Ovary (tissue), 9 donors: Measurements from ENCODE around the gene PTCH2. TPM values are rescaled to one million over a fixed set of nuclear protein-coding genes. Genes with fewer than 3 reads are reported as not detected.

Experiments used
- DNase-seq, 5 donors: peaks; one replicate each; pipeline ENCODE4 v3.0.0-alpha.2; 2019 to 2020
- H3K27ac ChIP-seq, 2 donors: fragments of 200-600 bp; one replicate each; pipeline versions ENCODE4 v1.5.1 to v1.8.0; 2019 to 2022
- H3K27me3 ChIP-seq: fragments of 200-600 bp; one replicate; pipeline ENCODE4 v1.8.0; 2022
- H3K36me3 ChIP-seq: fragments of 200-600 bp; sonication (generic); one replicate; pipeline ENCODE4 v1.5.1; 2019
- H3K4me1 ChIP-seq: one replicate; pipeline ENCODE4 v1.8.1; 2013; ENCODE audit warnings: mild to moderate bottlenecking, moderate library complexity; ENCODE audit not compliant: insufficient read depth
- H3K4me3 ChIP-seq: fragments of 200-600 bp; sonication (generic); one replicate; pipeline ENCODE4 v1.5.1; 2017
- H3K9me3 ChIP-seq, 2 donors: fragments of 200-600 bp in 1 of 2; sonication (generic) in 1 of 2; one replicate each; pipeline versions ENCODE4 v1.5.1 to v1.8.1; 2013 to 2019; ENCODE audit warnings: mild to moderate bottlenecking in 1 of 2, moderate library complexity in 1 of 2
- CTCF ChIP-seq, 3 donors: fragments of 450-650 bp in 2 of 3; fragments of 200-600 bp in 1 of 3; IDR thresholded peaks; one replicate each; pipeline versions ENCODE4 v1.5.1 to v1.8.0; 2016 to 2022; ENCODE audit warnings: antibody characterized with exemption in 3 of 3, mild to moderate bottlenecking in 1 of 3
- EP300 ChIP-seq: sonication (generic); formaldehyde crosslinking; IDR thresholded peaks from one replicate; pipeline ENCODE4 v1.6.1; 2017; ENCODE audit warnings: antibody characterized with exemption
- POLR2A ChIP-seq: fragments of 450-650 bp; IDR thresholded peaks from one replicate; pipeline ENCODE4 v1.6.1; 2017; ENCODE audit warnings: antibody characterized with exemption, mild to moderate bottlenecking, moderate library complexity
- WGBS, 3 donors: extraction: QIAGEN DNeasy Blood & Tissue Kit in 1 of 3; methylation state at CpG; one replicate each; pipeline versions ENCODE4 v1.1.5 to v1.1.7; 2013 to 2017; 5-methylcytosine and 5-hydroxymethylcytosine counted together
- intact Hi-C, 4 donors: fragments of 100-400 bp; cut with DNase I; formaldehyde crosslinking; loops; one replicate each; pipeline versions ENCODE4 v1.11.0 to v1.15.1; 2022 to 2023
- polyA plus RNA-seq, 2 donors: library from polyadenylated mRNA; stranded (reverse); fragments of 200-250 nt in 1 of 2; fragments of 350-450 nt in 1 of 2; fragmentation: Illumina TruSeq in 1 of 2; extraction: RNeasy Lipid Tissue Mini Kit (QIAGEN cat#74804) in 1 of 2; gene quantifications; one replicate each; pipeline ENCODE4 v1.2.3, GENCODE V29; 2013 to 2014
- total RNA-seq, 7 donors: library from RNA; depleted of rRNA in 2 of 7; stranded (reverse); fragments of >200 nt in 2 of 7; fragmentation: NEBNext Ultra II Directional in 3 of 7; extraction: Animal tissue kit (Norgen Biotek cat#: 25700) in 3 of 7; gene quantifications; one replicate each; pipeline versions ENCODE4 v1.1.0 to v1.2.4, GENCODE V29; 2016 to 2023
- donor health status: DM: no; HTN: no; CAD: no; lungs with moderate emphysema.
- donor health status: DM: no; HTN: no; CAD: no.
- donor health status: Bipolar disorder and iron deficiency.
- donor health status: DM: yes; HTN: yes; CAD: no.
- donor health status: DM: no; HTN: no; CAD: no.
- donor health status: DM: yes; HTN: yes; CAD: no.

The PTCH2 gene
- total and polyA plus RNA-seq, 9 donors: 1.8 to 21.2 (median 10.7) TPM

DNA sequence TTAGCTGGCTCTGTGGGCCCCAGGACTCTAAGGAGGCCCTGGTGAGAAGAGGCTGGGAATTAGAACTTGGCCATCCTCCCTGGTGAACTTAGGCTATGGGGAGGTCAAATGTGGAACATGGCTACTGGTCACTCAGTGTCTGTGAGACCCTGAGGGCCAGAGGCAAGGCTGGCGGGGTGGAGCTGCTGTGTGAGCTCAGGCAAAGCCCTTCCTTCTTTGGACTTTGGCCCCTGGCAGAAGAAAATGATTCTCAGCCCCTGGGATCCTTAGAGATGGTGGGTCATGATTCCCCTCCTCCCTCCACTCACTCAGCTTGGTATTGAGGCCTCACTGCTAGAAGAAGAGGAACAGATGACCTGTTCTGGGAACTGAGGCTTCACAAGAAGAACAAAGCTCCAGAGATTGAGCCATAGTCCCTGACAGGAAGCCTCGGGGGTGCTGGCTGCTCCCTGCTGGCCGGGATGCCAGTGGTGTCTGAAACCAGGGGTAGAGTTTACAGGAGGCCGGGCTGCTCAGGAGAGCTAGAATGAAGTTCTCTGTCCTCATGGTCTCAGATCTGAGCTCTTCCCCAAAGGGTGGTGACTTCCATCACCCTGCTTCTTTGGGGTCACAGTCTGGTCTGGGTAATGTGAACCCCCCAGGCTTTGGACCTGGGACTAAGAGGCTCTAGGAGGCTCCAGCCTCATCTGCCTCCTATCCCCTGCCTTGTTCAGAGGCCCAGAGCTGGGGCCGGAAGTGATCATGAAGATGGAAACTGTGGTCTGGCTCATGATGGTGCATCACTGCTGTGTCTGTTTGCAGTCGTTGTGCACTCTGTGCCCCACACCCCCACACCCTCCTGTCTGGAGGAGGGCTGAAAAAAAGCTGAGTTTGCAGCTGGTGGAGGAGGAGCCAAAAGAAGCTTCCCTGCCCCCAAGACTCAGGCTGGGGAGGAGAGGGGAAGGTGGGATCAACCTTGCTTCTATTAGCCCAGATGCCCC is 33.8 kb downstream of the PTCH2 start:
- intact Hi-C loops: loop anchor here in 1 of 4 donors (10.0 kb wide), 1 partner anchor 496 kb away; no protein-coding TSS in a partner anchor
- peak; percentile 23 for TF ChIP-seq EP300
- no peak for TF ChIP-seq POLR2A
- TF ChIP-seq CTCF (IDR thresholded peaks at IDR 0.05): no peak
- Histone ChIP-seq H3K4me3 (peak overlapping the region; percentile 25), H3K27me3 (no peaks in the 10 kb centered on the region), H3K9me3 (no peaks in the 10 kb centered on the region), H3K4me1 (peaks cover 46% of the 10 kb centered on the region), H3K36me3 (no peaks in the 10 kb centered on the region), H3K27ac (peak overlapping the region; percentile 99 to 100)
- peak; percentile 57 to 70 (median 67) for DNase-seq
- 16 to 23% (median 19%) methylated on average over 6 of the region's 6 CpGs for WGBS, 3 donors

- Histone ChIP-seq H3K36me3 (no peaks in the 10 kb centered on the region), H3K27ac (peak within 1 kb of the TSS; percentile 99 to 100), H3K9me3 (no peaks in the 10 kb centered on the region), H3K4me1 (peaks cover 43% of the 10 kb centered on the region), H3K27me3 (no peaks in the 10 kb centered on the region), H3K4me3 (peak within 1 kb of the TSS; percentile 25)
- WGBS, 3 donors: 5 to 7% (median 7%) methylated on average over 23 of the region's 23 CpGs
- intact Hi-C loops: loop anchor here in 1 of 4 donors (10.0 kb wide), 1 partner anchor 497 kb away; no protein-coding TSS in a partner anchor
- peak; percentile 91 to 93 (median 93) for DNase-seq
- TF ChIP-seq CTCF (IDR thresholded peaks at IDR 0.05): no peak
- peak; percentile 77 for TF ChIP-seq POLR2A
Measured at GRCh38 chr1:44808063-44808937, 34.8 kb downstream of the PTCH2 start, which contains the start of gene BTBD19. Gene BTBD19 (plus strand): TSS chr1:44808523. CDS start chr1:44808821, 298 bp downstream.

DNA sequence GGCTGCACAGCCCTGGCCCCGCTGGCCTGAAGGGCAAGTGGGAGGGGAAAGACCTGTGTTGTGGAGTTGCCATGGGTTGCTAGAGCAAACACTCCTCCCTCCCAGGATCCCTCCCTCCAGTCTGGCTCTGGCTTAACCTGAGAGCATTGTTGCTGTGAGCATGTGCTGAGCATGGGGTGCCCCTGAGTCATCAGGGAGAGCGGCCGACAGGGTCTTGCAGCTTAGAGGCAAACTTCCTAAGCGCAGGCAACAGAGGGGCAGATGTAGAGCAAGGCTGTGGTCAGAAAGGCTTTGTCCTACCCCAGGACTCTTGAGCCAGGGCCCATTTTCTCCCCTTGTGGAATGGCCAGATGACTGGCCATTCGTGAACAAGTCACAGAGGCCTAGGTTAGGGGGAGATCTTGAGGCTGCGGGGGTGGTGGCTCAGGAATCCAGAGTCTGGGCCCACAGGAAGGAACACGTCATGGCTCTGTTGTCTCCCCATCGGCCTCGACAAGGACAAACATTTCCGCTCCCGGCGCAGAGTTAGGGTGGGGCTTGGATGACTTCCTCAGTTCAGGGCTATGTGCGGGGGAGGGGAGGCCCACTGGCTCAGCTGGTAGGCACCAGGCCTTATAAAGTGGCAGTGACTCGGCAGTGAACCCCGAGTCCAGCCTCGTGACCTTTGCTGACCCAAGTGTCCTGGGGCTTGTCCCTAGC is 35.5 kb downstream of the PTCH2 start:
- H3K27me3 ChIP-seq: no peaks in the 10 kb centered on the region
- peak; percentile 95 to 99 (median 97) for DNase-seq
- no peaks in the 10 kb centered on the region for H3K9me3 ChIP-seq
- intact Hi-C loops: loop anchor here in 1 of 4 donors (10.0 kb wide), 1 partner anchor 497 kb away; no protein-coding TSS in a partner anchor
- peak overlapping the region; percentile 7 for H3K4me3 ChIP-seq
- WGBS, 3 donors: 0 to 2% (median 1%) methylated on average over 16 of the region's 16 CpGs
- TF ChIP-seq CTCF (IDR thresholded peaks at IDR 0.05) (no peak), POLR2A (peak; percentile 46), EP300 (peak; percentile 54)
- H3K36me3 ChIP-seq: no peaks in the 10 kb centered on the region
- H3K4me1 ChIP-seq: peaks cover 43% of the 10 kb centered on the region
- peak overlapping the region; percentile 99 to 100 for H3K27ac ChIP-seq
